ENCODE data around the gene OMP.

The OMP gene

DNA sequence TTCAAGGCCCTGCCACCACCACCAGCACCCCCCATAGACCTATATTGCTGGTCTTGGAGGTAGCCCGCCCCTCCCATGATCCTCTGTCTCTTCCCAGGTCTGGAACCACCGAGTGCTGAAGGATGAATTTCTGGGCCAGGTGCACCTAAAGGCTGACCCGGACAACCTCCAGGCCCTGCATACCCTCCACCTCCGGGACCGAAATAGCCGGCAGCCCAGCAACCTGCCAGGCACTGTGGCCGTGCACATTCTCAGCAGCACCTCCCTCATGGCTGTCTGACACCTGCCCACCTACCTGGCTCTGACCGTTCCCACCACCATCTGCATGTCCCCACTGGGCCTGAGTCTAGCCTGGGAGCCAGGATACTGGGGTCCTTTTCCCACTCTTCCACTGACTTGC is 21.0 kb downstream of the OMP start:
- no peak for DNase-seq (ENCODE audit: low read depth)

DNA sequence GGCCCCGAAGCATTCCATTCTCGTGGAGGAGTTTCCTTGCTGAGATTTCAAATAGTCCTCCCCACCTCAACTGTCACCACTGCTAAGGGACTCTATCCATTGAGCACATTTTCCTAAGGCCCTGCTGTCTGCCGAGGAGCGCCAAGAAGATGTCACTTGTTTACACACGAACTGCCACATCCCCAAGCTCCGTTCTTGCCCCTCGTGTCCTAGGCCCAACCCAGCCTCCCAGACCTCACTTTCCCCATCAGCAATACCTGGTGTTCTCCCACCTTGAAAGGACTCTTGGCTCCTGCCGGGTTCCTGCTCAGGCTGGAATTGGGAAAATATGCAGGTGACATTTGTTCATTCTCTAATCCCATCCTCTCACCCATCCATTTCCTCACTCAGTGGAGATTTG is 21.4 kb downstream of the OMP start:
- no peak for DNase-seq (ENCODE audit: low read depth)

DNA sequence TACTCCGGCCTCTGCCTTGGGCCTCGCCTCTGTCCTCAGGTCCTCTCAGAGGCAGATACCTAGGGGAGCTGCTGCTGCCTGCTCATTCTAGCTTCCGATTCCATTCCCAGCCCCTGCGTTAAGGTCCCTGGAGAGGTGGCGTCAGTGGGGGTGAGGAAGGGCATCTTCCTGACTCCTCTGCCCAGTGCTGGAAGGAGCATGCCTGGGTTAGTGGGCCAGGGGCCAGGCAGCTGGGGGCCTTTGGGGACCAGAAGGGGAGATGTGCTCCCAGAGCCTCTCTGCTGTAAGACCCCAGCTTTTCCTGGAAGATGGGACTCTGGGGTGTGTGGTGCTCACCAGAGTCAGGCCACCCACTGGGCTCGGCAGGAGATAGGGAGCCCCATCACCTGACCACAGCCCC is 21.8 kb downstream of the OMP start:
- DNase-seq (ENCODE audit: low read depth) = no peak

DNA sequence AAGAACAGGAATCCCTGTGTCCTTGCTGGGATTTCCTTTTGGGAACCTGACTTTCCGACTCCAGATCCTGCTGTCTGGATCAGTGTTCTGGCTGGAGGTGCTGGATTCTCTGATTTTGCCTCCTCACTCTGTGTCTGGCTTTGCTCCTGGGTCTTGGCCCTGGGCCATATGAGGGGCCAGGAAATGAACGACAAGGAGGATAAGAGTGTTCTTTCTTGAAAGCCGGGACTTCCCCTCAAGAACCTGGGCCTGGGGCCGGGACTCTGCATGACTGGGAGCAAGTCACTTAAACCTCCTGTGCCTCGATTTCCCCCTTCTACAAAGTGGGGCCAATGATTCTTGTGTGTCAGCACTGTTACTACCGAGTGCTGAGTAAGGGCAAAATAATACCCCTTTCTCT is 22.6 kb downstream of the OMP start:
- no peak for DNase-seq (ENCODE audit: low read depth)

DNA sequence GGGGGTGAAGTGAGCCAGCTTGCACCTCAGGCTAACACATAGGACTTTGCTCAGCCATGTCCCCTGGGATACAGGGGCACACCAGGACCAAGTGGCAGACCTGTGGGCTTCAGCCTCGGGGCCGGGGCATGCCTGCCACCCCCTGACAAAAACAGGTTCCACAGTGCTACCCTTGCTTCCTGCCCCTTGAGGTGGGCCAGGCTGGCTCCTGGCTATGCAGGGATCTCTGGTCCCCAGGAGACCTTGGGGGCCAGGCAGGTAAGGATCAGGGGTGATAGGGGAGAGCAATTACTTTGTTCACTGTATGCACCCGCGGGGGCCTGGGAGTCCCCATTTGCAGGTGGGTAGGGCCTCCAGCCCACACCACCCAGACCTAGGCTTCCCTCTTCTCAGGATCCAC is 23.1 kb downstream of the OMP start:
- no peak for DNase-seq (ENCODE audit: low read depth)

DNA sequence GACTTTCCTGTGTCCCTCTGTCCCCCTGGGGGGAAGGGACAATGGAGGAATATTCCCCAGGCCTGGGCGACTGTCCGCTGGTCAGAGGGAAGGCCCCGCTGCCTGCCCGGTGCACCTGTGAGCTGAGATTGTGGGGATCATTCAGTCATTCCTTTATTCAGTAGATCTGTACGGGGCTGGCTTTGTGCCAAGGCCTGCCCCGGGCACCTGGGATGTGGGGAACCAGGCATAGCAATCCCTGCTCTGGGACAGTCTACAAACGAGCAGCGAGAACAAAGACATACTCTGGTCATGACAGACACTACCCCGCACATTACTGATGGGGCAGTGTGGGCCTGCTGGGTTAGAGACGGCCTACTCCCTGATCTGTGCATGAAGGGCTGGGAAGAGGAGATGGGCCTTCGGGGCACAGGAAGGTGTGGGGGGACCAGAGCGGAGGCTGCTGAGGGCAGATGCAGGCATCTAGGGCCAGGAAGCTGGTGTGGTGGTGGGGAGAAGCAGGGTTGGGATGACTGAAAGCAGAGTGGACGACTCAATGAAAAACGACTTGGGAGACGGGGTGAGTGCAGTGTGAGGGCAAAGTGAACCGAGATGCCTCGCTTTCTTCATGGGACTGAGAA is 23.6 kb downstream of the OMP start:
- DNase-seq (ENCODE audit: low read depth) = no peak

DNA sequence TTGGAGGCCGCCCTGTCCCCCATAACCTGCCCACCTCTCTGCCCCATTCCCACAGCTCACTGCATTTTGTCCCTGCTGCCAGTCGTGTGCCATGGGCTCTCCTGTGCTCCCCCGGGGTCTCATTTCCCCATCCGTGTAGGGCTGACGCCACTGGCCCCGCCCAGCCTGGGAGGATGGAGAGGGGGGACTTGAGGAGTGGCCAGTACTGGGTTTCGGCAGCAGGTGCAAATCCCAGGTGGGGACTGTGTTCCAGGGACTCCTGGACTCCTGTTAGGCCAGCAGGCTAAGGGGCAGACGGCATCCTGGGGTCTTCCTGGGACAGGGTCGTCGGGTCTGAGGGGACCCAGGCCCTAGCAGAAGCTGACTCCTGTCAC is 24.2 kb downstream of the OMP start:
- DNase-seq (ENCODE audit: low read depth) = no peak

DNA sequence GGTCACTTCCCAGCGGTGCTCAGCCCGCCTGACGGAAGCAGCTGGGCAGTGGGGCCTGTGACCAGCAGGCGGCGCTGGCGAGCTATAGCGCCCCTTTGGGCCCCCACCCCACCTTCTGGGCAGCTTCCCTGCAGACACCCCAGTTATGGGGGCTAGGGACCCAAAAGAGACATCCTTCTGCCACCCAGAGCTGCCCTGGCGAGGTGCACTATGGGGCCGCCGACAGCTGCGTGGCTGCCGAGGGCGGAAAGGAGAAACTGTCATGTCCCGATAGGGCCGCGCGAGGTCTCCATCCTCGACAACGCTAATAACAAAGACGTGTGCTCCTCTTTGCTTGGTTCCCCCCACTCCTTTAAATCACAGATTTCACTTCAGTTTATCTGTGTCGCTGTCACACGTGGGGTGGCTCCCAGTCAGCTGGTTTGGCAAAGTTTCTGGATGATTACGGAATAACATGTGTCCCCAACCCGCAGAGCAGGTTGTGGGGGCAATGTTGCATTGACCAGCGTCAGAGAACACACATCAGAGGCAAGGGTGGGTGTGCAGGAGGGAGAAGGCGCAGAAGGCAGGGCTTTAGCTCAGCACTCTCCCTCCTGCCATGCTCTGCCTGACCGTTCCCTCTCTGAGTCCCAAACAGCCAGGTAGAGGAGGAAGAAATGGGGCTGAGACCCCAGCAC is 24.7 kb downstream of the OMP start:
- DNase-seq (ENCODE audit: low read depth) = peak; percentile 10

DNA sequence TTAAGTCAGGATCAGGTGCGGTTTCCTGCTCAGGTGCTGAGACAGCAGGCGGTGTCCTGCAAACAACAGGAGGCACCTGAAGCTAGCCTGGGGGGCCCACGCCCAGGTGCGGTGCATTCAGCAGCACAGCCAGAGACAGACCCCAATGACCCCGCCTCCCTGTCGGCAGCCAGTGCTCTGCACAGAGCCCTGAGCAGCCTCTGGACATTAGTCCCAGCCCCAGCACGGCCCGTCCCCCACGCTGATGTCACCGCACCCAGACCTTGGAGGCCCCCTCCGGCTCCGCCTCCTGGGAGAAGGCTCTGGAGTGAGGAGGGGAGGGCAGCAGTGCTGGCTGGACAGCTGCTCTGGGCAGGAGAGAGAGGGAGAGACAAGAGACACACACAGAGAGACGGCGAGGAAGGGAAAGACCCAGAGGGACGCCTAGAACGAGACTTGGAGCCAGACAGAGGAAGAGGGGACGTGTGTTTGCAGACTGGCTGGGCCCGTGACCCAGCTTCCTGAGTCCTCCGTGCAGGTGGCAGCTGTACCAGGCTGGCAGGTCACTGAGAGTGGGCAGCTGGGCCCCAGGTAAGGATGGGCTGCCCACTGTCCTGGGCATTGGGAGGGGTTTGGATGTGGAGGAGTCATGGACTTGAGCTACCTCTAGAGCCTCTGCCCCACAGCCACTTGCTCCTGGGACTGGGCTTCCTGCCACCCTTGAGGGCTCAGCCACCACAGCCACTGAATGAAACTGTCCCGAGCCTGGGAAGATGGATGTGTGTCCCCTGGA is 25.5 kb downstream of the OMP start, which contains the start of gene MYO7A:
MYO7A (plus strand) TSS at position 327 of the 772 bp plus-strand sequence. CDS start 2,389 bp downstream, outside the sequence.
- DNase-seq (ENCODE audit: low read depth) = no peak

DNA sequence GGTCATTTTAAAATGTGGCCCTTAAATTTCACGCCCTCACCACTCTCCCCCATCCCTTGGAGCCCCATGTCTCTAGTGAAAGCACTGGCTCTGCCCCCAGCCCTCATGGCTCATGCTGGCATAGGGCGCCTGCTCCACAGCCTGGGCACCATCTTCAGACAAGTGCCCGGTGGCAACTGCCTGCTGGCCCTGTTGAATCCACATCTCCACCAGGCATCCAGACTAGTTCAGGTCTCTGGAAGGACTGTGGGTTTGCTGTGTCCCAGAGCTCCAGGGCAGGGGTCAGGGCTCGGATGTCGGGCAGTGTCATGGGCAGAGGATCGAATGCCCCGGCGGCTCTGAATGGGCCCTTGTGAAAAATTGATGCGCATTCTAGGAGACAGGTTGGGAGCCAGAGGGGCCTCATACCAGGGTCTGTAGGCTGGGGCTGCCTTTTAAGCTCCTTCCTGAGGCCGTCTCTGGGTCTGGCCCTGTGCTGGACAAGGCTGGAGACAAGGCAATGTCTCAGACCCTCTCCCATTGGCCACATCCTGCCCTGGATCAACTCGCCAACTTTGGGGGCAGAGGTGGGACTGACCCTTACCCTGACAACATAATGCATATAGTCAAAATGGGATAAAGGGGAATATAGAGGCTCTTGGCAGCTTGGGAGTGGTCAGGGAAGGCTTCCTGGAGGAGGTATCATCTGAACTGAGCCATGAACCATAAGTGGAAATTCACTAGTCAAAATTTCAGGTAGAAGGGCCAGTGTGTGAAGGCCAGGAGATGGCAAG is 26.6 kb downstream of the OMP start:
- DNase-seq (ENCODE audit: low read depth) = no peak

DNA sequence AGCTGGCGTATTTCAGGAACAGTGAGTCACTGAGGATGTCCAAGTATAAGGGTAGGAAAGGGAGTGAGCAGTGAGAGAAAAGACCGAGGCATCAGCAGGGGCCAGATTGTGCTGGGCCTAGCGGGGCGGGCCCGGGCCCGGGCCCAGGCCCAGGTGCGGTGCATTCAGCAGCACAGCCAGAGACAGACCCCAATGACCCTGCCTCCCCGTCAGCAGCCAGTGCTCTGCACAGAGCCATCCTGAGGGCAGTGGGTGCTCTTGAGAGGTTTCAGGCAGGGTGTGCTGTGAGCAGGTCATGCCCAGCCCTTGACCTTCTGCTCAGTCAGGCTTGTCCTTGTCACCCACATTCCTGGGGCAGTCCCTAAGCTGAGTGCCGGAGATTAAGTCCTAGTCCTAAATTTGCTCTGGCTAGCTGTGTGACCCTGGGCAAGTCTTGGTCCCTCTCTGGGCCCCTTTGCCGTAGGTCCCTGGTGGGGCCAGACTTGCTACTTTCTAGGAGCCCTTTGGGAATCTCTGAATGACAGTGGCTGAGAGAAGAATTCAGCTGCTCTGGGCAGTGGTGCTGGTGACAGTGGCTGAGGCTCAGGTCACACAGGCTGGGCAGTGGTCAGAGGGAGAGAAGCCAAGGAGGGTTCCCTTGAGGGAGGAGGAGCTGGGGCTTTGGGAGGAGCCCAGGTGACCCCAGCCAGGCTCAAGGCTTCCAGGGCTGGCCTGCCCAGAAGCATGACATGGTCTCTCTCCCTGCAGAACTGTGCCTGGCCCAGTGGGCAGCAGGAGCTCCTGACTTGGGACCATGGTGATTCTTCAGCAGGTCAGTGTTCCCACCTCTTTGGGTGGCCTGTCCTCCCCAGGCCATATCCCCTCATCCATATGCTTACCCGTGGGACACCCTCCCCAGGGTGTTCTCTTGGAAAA is 27.5 kb downstream of the OMP start:
- no peak for DNase-seq (ENCODE audit: low read depth)

DNA sequence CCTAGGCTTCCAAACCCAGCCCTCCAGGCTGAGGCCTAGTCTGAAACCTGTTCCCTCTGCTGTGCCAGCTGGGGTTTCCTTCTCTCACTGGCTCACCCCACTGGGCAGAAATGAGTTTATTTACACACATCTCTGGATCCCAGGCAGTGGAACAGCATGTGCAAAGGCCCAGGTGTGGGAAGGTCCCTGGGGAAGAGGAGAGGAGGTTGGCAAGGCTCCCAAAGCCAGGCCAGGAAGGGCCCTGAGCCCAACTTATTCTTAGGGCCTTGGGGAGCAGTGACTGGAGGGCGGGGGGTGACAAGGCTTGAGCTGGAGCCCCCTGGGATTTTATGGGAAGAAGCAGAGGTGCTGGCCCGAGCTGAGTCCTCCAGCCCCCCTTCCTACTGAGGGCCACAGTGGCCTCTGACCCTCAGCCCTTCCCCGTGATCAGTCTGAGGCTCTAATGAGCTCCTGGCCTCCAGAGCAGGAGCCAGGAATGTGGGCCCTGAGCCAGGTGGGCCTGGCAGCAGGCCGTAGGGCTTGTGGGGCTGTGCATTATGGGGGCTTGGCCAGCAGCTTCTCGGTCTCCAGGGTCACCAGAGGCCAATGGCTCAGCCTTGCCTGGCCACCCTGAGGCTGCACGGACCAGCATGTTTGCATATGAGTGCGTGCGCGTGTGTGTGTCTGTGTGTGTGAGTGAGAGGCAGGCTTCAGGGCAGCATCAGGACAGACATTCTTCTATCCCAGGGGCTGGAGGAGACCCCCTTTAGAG is 28.3 kb downstream of the OMP start:
- DNase-seq (ENCODE audit: low read depth) = no peak

DNA sequence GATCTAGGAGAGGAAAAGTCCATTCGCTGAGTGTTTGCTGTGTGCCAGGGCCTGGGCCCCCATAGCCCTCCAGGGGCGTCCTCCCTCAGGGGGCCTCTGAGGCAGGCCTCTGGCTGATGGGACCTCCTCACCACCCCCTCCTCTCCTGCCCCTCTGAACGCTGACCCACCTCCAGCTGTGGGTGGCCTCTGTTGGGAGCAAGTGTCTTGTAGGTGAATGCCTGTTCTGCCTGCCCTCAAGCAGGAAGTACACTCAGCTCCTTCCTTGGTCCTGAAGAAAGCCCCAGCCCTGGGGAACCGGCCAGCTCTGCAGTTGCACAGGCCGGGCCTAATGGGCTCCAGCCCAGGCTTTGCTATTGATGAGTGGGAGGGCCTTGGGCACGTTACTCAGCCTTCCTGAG is 28.9 kb downstream of the OMP start:
- DNase-seq (ENCODE audit: low read depth) = no peak

DNA sequence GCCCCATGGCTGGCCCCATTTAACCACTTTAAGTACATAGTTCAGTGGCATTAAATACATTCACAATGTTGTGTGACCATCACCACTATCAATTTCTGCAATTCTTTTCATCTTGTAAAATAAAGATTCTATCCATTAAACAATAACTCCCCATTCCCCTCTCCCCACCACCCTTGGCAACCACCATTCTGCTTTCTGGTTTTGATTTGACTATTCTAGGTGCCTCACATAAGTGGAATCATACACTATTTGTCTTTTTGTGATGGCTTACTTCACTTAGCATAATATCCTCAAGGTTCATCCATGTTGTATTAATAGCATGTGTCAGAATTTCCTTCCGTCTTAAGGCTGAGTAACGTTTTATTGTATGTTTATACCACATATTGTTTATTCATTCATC is 32.4 kb downstream of the OMP start:
- no peak for DNase-seq (ENCODE audit: low read depth)

DNA sequence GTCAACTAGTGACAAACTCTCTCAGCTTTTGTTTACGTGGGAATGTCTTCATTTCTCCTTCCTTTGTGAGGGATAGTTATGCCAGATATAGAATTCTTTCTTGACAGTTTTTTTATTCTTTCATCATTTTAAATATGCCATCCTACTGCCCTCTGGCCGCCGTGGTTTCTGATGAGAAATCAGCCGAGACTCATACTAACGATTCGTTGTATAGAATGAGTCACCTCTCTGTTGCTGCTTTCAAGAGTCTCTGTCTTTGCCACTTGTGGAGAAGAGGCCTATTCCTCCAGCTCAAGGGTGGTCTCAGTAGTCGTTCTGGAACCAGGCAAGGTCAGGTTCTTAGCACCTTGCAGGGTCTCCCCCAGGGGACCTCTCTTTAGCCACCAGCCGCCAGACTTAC is 33.4 kb downstream of the OMP start:
- DNase-seq (ENCODE audit: low read depth) = peak; percentile 7

DNA sequence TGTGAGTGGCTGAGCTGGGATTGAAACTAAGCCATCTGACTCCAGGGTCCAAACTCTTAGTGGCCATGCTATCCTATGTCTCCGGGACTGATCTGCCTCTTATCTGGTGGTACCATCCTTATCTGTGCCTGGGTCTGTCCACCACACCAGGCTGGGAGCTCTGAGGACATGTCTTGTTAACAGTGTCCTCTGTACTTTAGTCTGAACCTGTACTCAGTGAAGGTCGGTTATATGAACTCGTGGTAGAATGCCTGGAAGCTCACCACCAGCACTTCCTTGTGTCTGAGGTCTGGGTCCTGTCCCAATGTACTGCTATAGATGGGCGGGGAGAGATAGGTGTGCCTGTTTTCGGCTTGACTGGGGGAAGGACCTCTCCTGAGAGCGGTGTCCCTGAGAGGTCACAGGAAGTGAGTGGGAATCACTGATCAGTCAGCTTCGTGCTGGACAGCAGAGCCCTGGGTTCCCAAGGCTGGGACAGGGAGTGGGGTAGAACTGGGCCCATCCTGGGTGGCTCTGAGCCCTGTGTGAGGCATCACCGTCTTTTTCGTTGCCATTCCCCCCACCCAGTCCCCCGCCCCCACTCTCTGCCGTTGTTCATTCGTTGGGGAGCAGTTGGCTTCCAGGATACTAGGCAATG is 34.3 kb downstream of the OMP start:
- no peak for DNase-seq (ENCODE audit: low read depth)

DNA sequence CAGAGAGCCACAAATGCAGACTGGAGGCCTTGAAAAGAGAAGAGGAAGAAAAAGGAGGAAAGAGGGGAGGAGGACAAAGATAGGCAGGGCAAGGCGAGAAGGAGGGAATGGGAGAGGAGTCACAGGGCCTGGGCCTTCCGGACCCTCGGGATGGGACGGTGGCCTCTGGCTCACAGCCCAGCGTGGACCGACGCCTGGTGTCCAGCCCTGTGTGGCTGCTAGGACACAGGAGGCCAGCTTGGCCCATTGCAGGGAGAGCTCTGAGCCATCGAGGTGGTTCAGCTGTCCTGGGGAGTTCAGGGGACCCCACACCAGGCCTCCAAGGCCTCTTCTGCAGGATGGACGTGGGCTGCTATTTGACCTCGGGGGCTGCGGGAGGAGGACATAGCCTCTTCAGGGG is 34.8 kb downstream of the OMP start:
- no peak for DNase-seq (ENCODE audit: low read depth)

DNA sequence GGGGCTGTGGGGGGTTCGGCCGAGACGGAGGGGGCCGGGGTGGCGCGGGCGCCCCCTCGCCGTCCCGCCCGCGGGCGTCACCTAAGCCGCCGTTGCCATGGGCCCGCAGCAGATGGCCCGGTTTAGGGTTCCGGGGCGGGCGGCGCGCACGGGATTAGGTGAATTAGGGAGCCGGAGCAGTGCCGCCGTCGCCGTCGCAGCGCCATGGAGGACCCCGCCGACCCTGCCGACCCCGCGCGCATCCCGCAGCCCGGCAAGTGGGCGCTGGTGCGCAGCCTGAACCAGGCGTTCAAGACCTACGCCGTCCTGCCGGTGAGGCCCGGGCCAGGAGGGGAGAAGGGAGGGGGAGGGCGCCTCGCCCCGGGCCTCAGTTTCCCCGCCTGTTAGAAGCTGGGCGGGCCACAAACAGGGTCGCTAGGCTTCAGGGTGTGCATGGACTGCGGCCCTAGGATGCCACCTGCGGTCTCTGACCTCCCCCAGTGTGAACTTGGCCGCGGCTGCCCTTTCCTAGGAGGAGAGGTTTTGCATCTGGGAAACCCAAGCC is 35.5 kb downstream of the OMP start:
- no peak for DNase-seq (ENCODE audit: low read depth)

DNA sequence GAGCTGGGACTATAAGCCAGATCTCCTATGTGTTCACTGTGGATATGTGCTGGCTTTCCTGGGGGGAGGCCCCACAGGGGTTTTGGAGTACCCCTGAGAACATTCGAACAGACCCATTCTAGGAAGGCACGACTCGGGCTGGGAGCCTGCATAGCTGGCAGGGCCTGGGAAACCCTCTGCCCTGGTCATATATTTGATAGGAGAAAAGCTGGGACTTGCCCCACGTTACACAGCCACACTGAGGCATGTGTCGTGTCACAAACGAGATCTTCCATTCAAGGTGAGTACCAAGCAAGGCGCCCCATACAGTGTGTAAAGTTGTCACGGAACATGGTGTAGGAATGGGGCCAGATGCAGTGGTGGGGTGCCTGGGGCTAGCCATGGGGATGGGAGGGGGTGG is 36.6 kb downstream of the OMP start:
- DNase-seq (ENCODE audit: low read depth) = no peak

DNA sequence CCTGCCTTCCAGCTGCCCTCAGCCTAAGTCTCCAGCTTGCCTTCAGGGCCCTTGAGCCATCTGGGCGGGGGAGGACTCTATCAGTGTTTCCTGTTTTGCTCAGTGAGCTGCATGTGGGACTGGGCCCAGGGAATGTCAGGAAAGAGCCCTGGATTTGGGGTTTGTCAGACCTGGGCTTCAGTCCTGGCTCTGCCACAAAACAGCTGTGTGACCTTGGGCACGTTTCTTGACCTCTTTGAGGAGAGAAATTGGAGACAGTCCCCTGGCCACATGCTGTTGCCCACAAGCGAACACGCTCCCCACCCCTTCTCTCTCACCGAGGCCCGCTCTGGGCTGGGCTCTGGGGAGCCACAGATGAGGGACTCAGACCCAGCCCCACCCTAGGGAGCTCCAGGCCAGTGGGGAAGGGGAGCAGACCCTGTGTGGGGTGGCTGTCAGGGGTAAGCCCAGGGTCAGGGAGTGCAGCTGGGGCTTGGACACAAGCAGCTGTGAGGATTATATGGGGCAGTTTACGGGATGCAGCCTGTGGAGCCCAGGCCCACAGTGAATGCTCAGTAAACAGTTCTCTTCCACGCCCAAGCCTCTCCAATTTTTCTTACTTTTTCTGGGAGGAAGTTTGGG is 37.7 kb downstream of the OMP start:
- peak; percentile 23 for DNase-seq (ENCODE audit: low read depth)
